SU-DHL-6 (cell line): ENCODE results near the gene FKBP2.

Experiments
- H2AFZ ChIP-seq: fragments of 200-600 bp; sonication (generic); 2 replicates; pipeline ENCODE4 v1.6.1; 2014; ENCODE audit warnings: low read depth, mild to moderate bottlenecking, moderate library complexity, mixed read lengths, antibody characterized with exemption, low read length; ENCODE audit not compliant: severe bottlenecking
- H3F3A ChIP-seq: fragments of 200-600 bp; shearing (Covaris generic); 2 replicates; pipeline ENCODE4 v1.6.0; 2016; ENCODE audit warnings: antibody characterized with exemption, mild to moderate bottlenecking; ENCODE audit not compliant: insufficient read depth
- H3K27ac ChIP-seq: fragments of 200-600 bp; sonication (generic); 2 replicates; pipeline ENCODE4 v1.5.1; 2016; ENCODE audit warnings: low read depth, mild to moderate bottlenecking, low read length, moderate library complexity, mixed read lengths
- H3K27me3 ChIP-seq: fragments of 200-600 bp; sonication (generic), shearing (Covaris generic); 2 replicates; pipeline ENCODE4 v1.6.0; 2014; ENCODE audit warnings: mild to moderate bottlenecking, low read length
- H3K36me3 ChIP-seq: fragments of 200-600 bp; sonication (generic); 2 replicates; pipeline ENCODE4 v1.6.1; 2014; ENCODE audit warnings: mild to moderate bottlenecking, low read length, mixed read lengths
- H3K4me2 ChIP-seq: fragments of 300-600, 200-600 bp; shearing (Covaris generic), sonication (generic); 2 replicates; pipeline ENCODE4 v1.6.0; 2014; ENCODE audit warnings: low read length, low read depth, mild to moderate bottlenecking; ENCODE audit not compliant: poor library complexity, severe bottlenecking
- H3K4me3 ChIP-seq: fragments of 200-600 bp; sonication (generic); 2 replicates; pipeline ENCODE4 v1.5.1; 2014; ENCODE audit warnings: antibody characterized with exemption, low read length, mild to moderate bottlenecking, mixed read lengths; ENCODE audit not compliant: insufficient read depth, poor library complexity, severe bottlenecking
- H3K79me2 ChIP-seq: fragments of 200-600 bp; sonication (generic); 2 replicates; pipeline ENCODE4 v1.6.1; 2014; ENCODE audit warnings: mild to moderate bottlenecking, low read length, moderate library complexity; ENCODE audit not compliant: insufficient read depth
- H3K9ac ChIP-seq: fragments of 200-600 bp; sonication (generic); 2 replicates; pipeline ENCODE4 v1.7.0; 2014; ENCODE audit warnings: mild to moderate bottlenecking, low read length
- H3K9me2 ChIP-seq: fragments of 200-600 bp; sonication (generic); replicated peaks from 2 replicates; pipeline ENCODE4 v1.6.1; 2014; ENCODE audit warnings: low read length; ENCODE audit not compliant: insufficient read depth
- H3K9me3 ChIP-seq: fragments of 200-600 bp; sonication (generic); 2 replicates; pipeline ENCODE4 v1.6.1; 2014; ENCODE audit warnings: low read length, mixed read lengths; ENCODE audit not compliant: insufficient read depth
- H4K20me1 ChIP-seq: fragments of 200-600 bp; sonication (generic); 2 replicates; pipeline ENCODE4 v1.6.1; 2014; ENCODE audit warnings: low read depth, mild to moderate bottlenecking, antibody characterized with exemption, low read length, moderate library complexity, mixed read lengths
- EZH2phosphoT487 ChIP-seq: fragments of 200-600 bp; sonication (generic), shearing (Covaris generic); conservative IDR thresholded peaks from 2 replicates; pipeline ENCODE4 v1.6.1; 2018; ENCODE audit warnings: mild to moderate bottlenecking, antibody characterized with exemption, low read length, moderate library complexity, mixed read lengths
- TF ChIP-seq, protein P1 (sequence below): fragments of 200-600 bp; sonication (generic); IDR thresholded peaks from one replicate; pipeline ENCODE4 v1.5.1; 2017; ENCODE audit warnings: antibody characterized with exemption, mild to moderate bottlenecking, low read length, moderate library complexity; ENCODE audit not compliant: insufficient read depth, poor library complexity, severe bottlenecking

The FKBP2 gene

GRCh38 chr11:64283092-64283491 lies 42.2 kb downstream of the FKBP2 start:
- 0 out of 2 replicates have a peak, but pooled peaks cover 4% of the 10 kb centered on the region for H3K79me2 ChIP-seq
- H3F3A ChIP-seq = peaks cover 4% of the 10 kb centered on the region; the same call in 1 of the 2 replicates
- no peak overlapping the region for H2AFZ ChIP-seq
- H3K9ac ChIP-seq = 0 out of 2 replicates have a peak overlapping the region, but pooled peaks have one; percentile 95
- no peaks in the 10 kb centered on the region for H4K20me1 ChIP-seq
- TF ChIP-seq, protein P1, sequence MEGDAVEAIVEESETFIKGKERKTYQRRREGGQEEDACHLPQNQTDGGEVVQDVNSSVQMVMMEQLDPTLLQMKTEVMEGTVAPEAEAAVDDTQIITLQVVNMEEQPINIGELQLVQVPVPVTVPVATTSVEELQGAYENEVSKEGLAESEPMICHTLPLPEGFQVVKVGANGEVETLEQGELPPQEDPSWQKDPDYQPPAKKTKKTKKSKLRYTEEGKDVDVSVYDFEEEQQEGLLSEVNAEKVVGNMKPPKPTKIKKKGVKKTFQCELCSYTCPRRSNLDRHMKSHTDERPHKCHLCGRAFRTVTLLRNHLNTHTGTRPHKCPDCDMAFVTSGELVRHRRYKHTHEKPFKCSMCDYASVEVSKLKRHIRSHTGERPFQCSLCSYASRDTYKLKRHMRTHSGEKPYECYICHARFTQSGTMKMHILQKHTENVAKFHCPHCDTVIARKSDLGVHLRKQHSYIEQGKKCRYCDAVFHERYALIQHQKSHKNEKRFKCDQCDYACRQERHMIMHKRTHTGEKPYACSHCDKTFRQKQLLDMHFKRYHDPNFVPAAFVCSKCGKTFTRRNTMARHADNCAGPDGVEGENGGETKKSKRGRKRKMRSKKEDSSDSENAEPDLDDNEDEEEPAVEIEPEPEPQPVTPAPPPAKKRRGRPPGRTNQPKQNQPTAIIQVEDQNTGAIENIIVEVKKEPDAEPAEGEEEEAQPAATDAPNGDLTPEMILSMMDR = no peak
- no peak for TF ChIP-seq EZH2phosphoT487
- H3K4me3 ChIP-seq = no peak overlapping the region
- H3K9me2 ChIP-seq = no peaks in the 10 kb centered on the region
- peak overlapping the region; percentile 99 for H3K4me2 ChIP-seq
- H3K27me3 ChIP-seq = no peaks in the 10 kb centered on the region
- no peaks in the 10 kb centered on the region for H3K36me3 ChIP-seq
- no peaks in the 10 kb centered on the region for H3K9me3 ChIP-seq
- no peak overlapping the region for H3K27ac ChIP-seq

GRCh38 chr11:64284048-64284961 lies 43.4 kb downstream of the FKBP2 start, which contains the start of gene BAD:
TSS of gene BAD (minus strand) at chr11:64284665. CDS start at chr11:64284368, 297 bp downstream.
- no peaks in the 10 kb centered on the region for H3K9me3 ChIP-seq
- H2AFZ ChIP-seq = peak within 1 kb of the TSS; percentile 88
- H3K4me2 ChIP-seq = peak within 1 kb of the TSS; percentile 99
- no peaks in the 10 kb centered on the region for H3K9me2 ChIP-seq
- H3K27ac ChIP-seq = peak within 1 kb of the TSS; percentile 92
- peak within 1 kb of the TSS; percentile 84 for H3K4me3 ChIP-seq
- TF ChIP-seq EZH2phosphoT487 = no peak
- TF ChIP-seq, protein P1 = no peak
- H3K36me3 ChIP-seq = no peaks in the 10 kb centered on the region
- no peaks in the 10 kb centered on the region for H3K27me3 ChIP-seq
- peak within 1 kb of the TSS; percentile 95 for H3K9ac ChIP-seq
- no peaks in the 10 kb centered on the region for H4K20me1 ChIP-seq
- 0 out of 2 replicates have a peak, but pooled peaks cover 4% of the 10 kb centered on the region for H3K79me2 ChIP-seq
- H3F3A ChIP-seq = peaks cover 4% of the 10 kb centered on the region; the same call in 1 of the 2 replicates

DNA sequence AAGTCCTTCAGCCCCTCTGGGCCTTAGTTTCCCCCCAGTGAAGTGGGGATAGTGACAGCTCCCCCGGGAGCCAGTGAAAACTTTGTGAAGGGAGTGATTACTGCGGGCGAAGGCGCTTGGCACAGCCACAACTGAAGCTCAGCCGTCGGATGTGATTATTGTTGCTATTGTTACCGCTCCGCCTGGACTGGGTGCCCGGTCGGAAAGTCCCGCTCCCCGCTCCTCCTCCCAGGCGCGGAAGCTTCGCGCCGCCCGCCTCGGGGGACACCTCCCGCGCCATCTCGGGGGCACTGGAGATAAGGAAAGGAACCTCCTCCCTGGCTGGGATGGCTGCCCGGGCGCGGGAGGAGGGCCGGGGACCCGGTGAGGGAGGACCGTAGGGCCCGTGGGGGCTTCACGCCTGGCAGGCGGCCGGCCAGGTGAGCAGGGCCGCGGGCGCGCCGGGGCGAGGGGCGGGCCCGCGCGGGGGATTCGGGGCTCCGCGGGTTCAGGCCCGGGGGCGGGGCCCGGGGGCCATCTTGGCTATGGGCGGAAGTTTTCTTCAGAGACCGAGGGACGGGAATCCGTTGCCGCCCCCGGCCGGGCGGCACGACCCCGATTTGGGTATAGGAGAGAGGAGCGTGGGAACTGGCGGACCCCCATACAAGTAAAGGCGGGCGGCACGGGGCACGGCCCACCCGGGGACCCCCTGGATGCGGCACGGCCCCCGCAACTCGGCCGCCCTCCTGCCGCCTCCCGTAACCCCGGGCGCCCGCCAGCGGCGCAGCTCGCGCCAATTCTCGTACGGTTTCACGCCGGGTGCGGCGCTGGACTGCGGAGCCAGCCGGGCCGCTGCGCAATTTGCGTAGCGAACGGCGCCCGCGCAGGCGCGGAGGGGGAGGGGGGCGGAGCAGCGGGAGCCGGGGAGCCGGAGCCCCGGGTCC lies 44.3 kb downstream of the FKBP2 start, which contains the start of gene GPR137:
GPR137 (plus strand) TSS at position 887 of the 923 bp plus-strand sequence. CDS start 677 bp downstream, outside the sequence.
- TF ChIP-seq, protein P1 = no peak
- TF ChIP-seq EZH2phosphoT487 = no peak
- Histone ChIP-seq H3K4me3 (peak within 1 kb of the TSS; percentile 84), H3K9me3 (no peaks in the 10 kb centered on the region), H3K9me2 (no peaks in the 10 kb centered on the region), H3K79me2 (0 out of 2 replicates have a peak, but pooled peaks cover 4% of the 10 kb centered on the region), H3K9ac (peak within 1 kb of the TSS; percentile 95), H2AFZ (peak within 1 kb of the TSS; percentile 88), H3K27me3 (no peaks in the 10 kb centered on the region), H3K4me2 (peak within 1 kb of the TSS; percentile 99), H3K27ac (peak within 1 kb of the TSS; percentile 92), H4K20me1 (no peaks in the 10 kb centered on the region), H3F3A (peaks cover 4% of the 10 kb centered on the region; the same call in 1 of the 2 replicates), H3K36me3 (no peaks in the 10 kb centered on the region)
